Osteoblast (primary cell): ENCODE measurements around the gene ALOX5. TPM values are rescaled to one million over a fixed set of nuclear protein-coding genes. Genes with fewer than 3 reads are reported as not detected.

ENCODE experiments used
- DNase-seq: peaks from one replicate; pipeline ENCODE4 v3.0.0; 2011; ENCODE audit warnings: low spot score, mixed read lengths; ENCODE audit not compliant: insufficient read length; ENCODE audit errors: missing footprints
- H2AFZ ChIP-seq: 2 replicates; pipeline ENCODE4 v1.6.0; 2011; ENCODE audit warnings: mild to moderate bottlenecking, low read length
- H3K27ac ChIP-seq: 2 replicates; pipeline ENCODE4 v1.5.1; 2011; ENCODE audit warnings: mild to moderate bottlenecking, low read depth, low read length, moderate library complexity
- H3K27me3 ChIP-seq: 2 replicates; pipeline ENCODE4 v1.6.0; 2012; ENCODE audit warnings: mild to moderate bottlenecking, control low read depth, inconsistent platforms, low read length, moderate library complexity; ENCODE audit not compliant: insufficient read depth
- H3K36me3 ChIP-seq: 2 replicates; pipeline ENCODE4 v1.5.1; 2011; ENCODE audit warnings: mild to moderate bottlenecking, low read length, control low read depth, moderate library complexity; ENCODE audit not compliant: insufficient read depth
- H3K4me1 ChIP-seq: 2 replicates; pipeline ENCODE4 v1.5.1; 2011; ENCODE audit warnings: mild to moderate bottlenecking, low read length, control low read depth, moderate library complexity; ENCODE audit not compliant: insufficient read depth
- H3K4me2 ChIP-seq: 2 replicates; pipeline ENCODE4 v1.6.0; 2011; ENCODE audit warnings: mild to moderate bottlenecking, low read length; ENCODE audit not compliant: insufficient read depth
- H3K4me3 ChIP-seq: fragments of 200-600 bp; sonication (generic); 3 replicates; pipeline ENCODE4 v1.5.1; 2012; ENCODE audit warnings: mild to moderate bottlenecking, low read length, inconsistent platforms; ENCODE audit not compliant: insufficient read depth
- H3K79me2 ChIP-seq: 2 replicates; pipeline ENCODE4 v1.6.0; 2012; ENCODE audit warnings: mild to moderate bottlenecking, low read length, control low read depth, inconsistent platforms; ENCODE audit not compliant: insufficient read depth
- H3K9me3 ChIP-seq: 2 replicates; pipeline ENCODE4 v1.5.1; 2011; ENCODE audit warnings: low read depth, low read length, control low read depth
- H4K20me1 ChIP-seq: 2 replicates; pipeline ENCODE4 v1.6.0; 2012; ENCODE audit warnings: mild to moderate bottlenecking, low read length, control low read depth; ENCODE audit not compliant: insufficient read depth
- CTCF ChIP-seq: IDR thresholded peaks from 2 replicates; pipeline ENCODE4 v1.5.1; 2011; ENCODE audit warnings: mild to moderate bottlenecking, low read depth, low read length, moderate library complexity; ENCODE audit errors: extremely low read depth
- total RNA-seq: library from RNA; depleted of rRNA; stranded (reverse); fragments of >200 nt; gene quantifications from 2 replicates; pipeline ENCODE4 v1.2.3, GENCODE V29; 2012

Gene ALOX5
- total RNA-seq, 1 donor: not detected

- H3K27me3 ChIP-seq: peaks cover 15% of the 10 kb centered on the region
- no peaks in the 10 kb centered on the region for H3K9me3 ChIP-seq
- no peak overlapping the region for H3K4me3 ChIP-seq
- no peaks in the 10 kb centered on the region for H3K79me2 ChIP-seq
- no peak overlapping the region for H3K4me2 ChIP-seq
- no peaks in the 10 kb centered on the region for H3K4me1 ChIP-seq
- no peak for DNase-seq
- H4K20me1 ChIP-seq: no peaks in the 10 kb centered on the region
- H3K36me3 ChIP-seq: no peaks in the 10 kb centered on the region
- no peak for TF ChIP-seq CTCF
- H3K27ac ChIP-seq: no peak overlapping the region
- H2AFZ ChIP-seq: no peak overlapping the region
These were observed 55.8 kb downstream of the ALOX5 start for GRCh38 chr10:45429790-45430189.

DNA sequence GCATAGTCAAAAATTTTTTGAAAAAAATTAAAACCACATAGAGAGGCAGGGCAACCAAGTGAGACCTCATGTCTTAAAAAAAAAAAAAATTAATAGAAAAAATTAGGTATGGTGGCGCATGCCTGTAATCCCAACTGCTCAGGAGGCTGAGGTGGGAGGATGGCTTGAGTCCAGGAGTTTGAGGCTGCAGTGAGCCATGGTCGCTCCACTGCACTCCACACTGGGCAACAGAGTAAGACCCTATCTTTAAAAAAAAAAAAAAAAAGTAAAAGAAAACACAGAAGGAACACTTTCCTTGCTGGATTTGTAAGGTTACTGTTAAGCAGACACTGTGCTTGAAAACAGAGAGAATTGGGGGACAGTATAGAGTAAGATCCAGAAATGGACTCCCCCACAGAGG is 58.1 kb downstream of the ALOX5 start:
- no peak overlapping the region for H3K4me3 ChIP-seq
- no peaks in the 10 kb centered on the region for H4K20me1 ChIP-seq
- no peaks in the 10 kb centered on the region for H3K36me3 ChIP-seq
- no peak for DNase-seq
- no peak for TF ChIP-seq CTCF
- H3K79me2 ChIP-seq: no peaks in the 10 kb centered on the region
- H3K4me1 ChIP-seq: no peaks in the 10 kb centered on the region
- H3K27ac ChIP-seq: no peak overlapping the region
- no peak overlapping the region for H3K4me2 ChIP-seq
- no peaks in the 10 kb centered on the region for H3K9me3 ChIP-seq
- peaks cover 13% of the 10 kb centered on the region for H3K27me3 ChIP-seq
- H2AFZ ChIP-seq: no peak overlapping the region

DNA sequence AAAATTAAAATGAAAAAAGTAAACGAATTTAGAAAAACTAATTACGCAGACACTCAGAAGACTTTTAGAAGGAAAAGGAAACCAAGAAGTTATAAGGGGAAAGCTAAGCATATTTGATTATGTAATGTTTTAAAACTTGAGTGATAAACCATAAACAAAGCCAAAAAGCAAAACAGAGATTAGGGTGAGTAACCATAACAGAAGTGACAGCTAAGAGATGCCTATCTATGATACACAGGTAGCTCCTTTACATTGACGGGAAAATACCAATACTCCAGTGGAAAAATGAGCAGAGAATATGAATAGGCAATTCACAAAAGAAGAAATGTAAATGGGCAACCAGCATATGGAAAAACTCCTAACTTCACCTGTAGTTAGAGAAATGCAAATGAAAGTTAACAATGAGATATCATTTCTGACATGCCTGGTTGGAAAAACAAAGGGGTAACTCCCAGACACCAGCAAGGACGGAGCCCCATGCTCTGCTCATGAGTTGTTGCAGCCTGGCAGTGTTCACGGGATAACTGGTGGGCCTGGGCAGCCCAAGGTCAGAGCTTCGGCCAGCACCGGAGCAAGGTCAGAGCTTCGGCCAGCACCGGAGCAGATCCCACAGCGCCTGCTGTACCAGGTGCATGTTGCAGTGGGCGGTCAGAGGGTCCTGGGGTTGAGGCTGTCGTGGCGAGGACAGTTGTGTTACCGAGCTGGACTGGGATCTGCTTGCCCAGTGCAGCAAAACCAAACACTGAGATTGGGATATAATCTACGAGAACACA is 58.9 kb downstream of the ALOX5 start:
- Histone ChIP-seq H4K20me1 (no peaks in the 10 kb centered on the region), H3K79me2 (no peaks in the 10 kb centered on the region), H3K27me3 (peaks cover 12% of the 10 kb centered on the region), H3K4me3 (no peak overlapping the region), H3K4me1 (no peaks in the 10 kb centered on the region), H3K9me3 (no peaks in the 10 kb centered on the region), H3K27ac (no peak overlapping the region), H2AFZ (no peak overlapping the region), H3K36me3 (no peaks in the 10 kb centered on the region), H3K4me2 (no peak overlapping the region)
- DNase-seq: no peak
- no peak for TF ChIP-seq CTCF

DNA sequence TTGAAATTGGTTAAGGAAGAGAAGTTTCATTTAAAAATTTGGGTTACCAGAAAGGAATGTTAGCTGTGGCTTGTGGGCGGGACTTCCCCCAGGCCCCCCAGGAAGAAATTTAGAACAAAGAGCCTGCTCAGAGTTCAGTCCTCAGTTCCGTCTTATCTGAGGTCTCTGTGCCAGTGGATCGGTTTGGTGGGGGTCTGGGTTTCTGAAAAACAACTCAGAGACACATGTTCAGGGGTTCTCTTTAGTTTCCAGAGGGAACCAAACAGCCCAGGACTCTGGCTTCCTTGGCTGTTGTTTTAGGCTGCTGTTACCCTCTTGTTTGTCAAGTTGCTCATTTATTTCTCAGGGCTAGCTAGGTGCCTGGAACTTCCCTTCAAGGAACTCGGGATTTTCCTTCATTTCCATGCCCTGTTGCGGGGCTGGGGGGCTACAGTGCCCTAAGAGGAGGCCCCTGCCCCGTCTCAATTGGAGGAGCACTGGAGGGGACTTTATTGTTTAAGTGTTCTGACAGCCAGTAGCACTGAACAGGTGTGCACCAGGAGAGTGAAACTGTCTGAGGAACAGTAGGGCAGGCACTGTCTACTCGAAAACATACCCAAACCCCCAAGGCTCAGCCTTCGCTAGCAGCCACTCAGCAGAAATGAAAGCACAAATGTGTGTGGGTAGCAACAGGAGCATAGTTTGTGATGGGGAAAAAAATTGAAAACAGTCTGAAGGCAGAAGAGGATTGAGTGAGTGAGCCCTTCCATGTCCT is 59.9 kb downstream of the ALOX5 start:
- no peak for DNase-seq
- no peak for TF ChIP-seq CTCF
- Histone ChIP-seq H3K27ac (no peak overlapping the region), H4K20me1 (no peaks in the 10 kb centered on the region), H3K36me3 (no peaks in the 10 kb centered on the region), H3K79me2 (no peaks in the 10 kb centered on the region), H2AFZ (no peak overlapping the region), H3K9me3 (no peaks in the 10 kb centered on the region), H3K4me3 (no peak overlapping the region), H3K27me3 (peaks cover 3% of the 10 kb centered on the region), H3K4me1 (no peaks in the 10 kb centered on the region), H3K4me2 (no peak overlapping the region)
